Fibroblast of the aortic adventitia (primary cell): ENCODE data around the gene SIGLEC9. TPM values are rescaled to one million over a fixed set of nuclear protein-coding genes. Genes with fewer than 3 reads are reported as not detected.

Source experiments
- DNase-seq: peaks from one replicate; pipeline ENCODE4 v3.0.0-alpha.2; 2010; ENCODE audit warnings: low read depth
- H3K4me3 ChIP-seq: 2 replicates; pipeline ENCODE4 v1.5.1; 2011; ENCODE audit warnings: low read depth, mild to moderate bottlenecking, control low read depth, low read length, moderate library complexity
- total RNA-seq: library from RNA; depleted of rRNA; stranded (reverse); fragments of >200 nt; gene quantifications from 2 replicates; pipeline ENCODE4 v1.2.3, GENCODE V29; 2012; ENCODE audit warnings: low replicate concordance
- TF ChIP-seq, protein P1 (sequence below): IDR thresholded peaks from 2 replicates; pipeline ENCODE4 v1.5.1; 2011; ENCODE audit warnings: mild to moderate bottlenecking, low read length, control low read depth, inconsistent platforms; ENCODE audit not compliant: insufficient read depth

SIGLEC9 gene
- total RNA-seq, 1 donor = 0.09 TPM

- no peak overlapping the region for H3K4me3 ChIP-seq
- no peak for DNase-seq
- TF ChIP-seq, protein P1, sequence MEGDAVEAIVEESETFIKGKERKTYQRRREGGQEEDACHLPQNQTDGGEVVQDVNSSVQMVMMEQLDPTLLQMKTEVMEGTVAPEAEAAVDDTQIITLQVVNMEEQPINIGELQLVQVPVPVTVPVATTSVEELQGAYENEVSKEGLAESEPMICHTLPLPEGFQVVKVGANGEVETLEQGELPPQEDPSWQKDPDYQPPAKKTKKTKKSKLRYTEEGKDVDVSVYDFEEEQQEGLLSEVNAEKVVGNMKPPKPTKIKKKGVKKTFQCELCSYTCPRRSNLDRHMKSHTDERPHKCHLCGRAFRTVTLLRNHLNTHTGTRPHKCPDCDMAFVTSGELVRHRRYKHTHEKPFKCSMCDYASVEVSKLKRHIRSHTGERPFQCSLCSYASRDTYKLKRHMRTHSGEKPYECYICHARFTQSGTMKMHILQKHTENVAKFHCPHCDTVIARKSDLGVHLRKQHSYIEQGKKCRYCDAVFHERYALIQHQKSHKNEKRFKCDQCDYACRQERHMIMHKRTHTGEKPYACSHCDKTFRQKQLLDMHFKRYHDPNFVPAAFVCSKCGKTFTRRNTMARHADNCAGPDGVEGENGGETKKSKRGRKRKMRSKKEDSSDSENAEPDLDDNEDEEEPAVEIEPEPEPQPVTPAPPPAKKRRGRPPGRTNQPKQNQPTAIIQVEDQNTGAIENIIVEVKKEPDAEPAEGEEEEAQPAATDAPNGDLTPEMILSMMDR = no peak
Measured at GRCh38 chr19:51148580-51148979, 23.9 kb downstream of the SIGLEC9 start.

DNA sequence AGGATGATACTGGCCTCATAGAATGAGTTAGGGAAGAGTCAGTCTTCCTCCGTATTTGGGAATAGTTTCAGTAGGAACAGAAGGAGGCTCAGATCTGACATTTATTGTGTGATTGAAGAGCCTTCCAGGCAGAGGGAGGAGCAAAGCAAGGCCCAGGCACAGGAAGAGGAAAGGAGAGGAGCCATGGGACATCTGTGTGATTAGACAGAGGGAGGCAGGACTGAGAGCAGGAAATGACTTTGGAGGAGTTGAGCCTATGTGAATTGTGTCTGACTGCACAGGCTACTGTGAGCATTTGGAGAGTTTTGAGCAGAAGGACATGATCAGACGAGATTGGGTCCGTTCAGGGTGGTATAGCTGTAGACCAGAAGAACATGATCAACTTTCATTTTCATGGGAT, 25.9 kb downstream of the SIGLEC9 start:
- no peak for DNase-seq
- no peak overlapping the region for H3K4me3 ChIP-seq
- TF ChIP-seq, protein P1 = no peak

- H3K4me3 ChIP-seq = no peak overlapping the region
- DNase-seq = no peak
- TF ChIP-seq, protein P1 = no peak
Measured at GRCh38 chr19:51156710-51157109, 32.0 kb downstream of the SIGLEC9 start.

- no peak for DNase-seq
- TF ChIP-seq, protein P1 = no peak
- no peak overlapping the region for H3K4me3 ChIP-seq
Measured at GRCh38 chr19:51157265-51157664, 32.6 kb downstream of the SIGLEC9 start.

GRCh38 chr19:51158474-51159129, 33.9 kb downstream of the SIGLEC9 start:
- TF ChIP-seq, protein P1 = peak; percentile 71
- peak; percentile 23 for DNase-seq
- no peak overlapping the region for H3K4me3 ChIP-seq

GRCh38 chr19:51159656-51160055, 35.0 kb downstream of the SIGLEC9 start:
- H3K4me3 ChIP-seq = no peak overlapping the region
- no peak for DNase-seq
- TF ChIP-seq, protein P1 = no peak

- H3K4me3 ChIP-seq = no peak overlapping the region
- TF ChIP-seq, protein P1 = no peak
- DNase-seq = no peak
Measured at GRCh38 chr19:51161266-51161665, 36.6 kb downstream of the SIGLEC9 start.
